ENCODE measurements around the gene STAT5B. TPM values are rescaled to one million over a fixed set of nuclear protein-coding genes. Genes with fewer than 3 reads are reported as not detected.

Gene STAT5B
- total RNA-seq, 1 donor from 2014 or later: 46.8 TPM

DNA sequence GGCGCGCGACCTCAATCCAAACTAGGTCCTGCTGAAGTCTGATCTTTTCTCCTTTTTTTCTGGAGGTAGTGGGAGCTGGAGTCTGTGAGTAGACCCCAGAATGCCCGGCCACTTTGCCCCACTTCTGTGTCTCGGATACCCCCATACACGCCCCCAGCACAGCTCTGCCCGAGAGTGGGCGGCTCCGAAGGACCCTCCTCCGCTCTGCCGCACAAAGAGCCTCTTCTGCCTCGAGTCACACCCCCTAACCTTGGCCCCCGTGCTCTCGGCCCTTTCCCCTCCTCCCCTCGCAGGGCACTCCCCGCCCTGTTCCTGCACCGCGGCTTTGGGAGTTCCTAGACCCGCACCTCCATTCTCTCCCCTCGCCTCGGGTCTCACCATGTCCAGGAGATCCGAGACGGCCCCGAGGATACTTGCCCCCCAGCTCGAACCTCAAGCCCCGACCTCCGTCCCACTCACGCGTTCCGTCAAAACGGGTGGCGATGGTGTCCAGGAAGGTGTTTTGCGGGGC lies 95.7 kb downstream of the STAT5B start:
- Mint-ChIP-seq H3K36me3 (ENCODE audit: insufficient read depth) (no peaks in the 10 kb centered on the region), H3K27me3 (peaks cover 82% of the 10 kb centered on the region), H3K9me3 (ENCODE audit: low read depth) (no peaks in the 10 kb centered on the region), H3K4me3 (ENCODE audit: low read depth) (no peak overlapping the region), H3K27ac (peak overlapping the region; percentile 45), H3K4me1 (ENCODE audit: low read depth) (peaks cover 2% of the 10 kb centered on the region)
- no peak for DNase-seq (ENCODE audit: low spot score, unreplicated experiment)
- TF ChIP-seq, protein P1, sequence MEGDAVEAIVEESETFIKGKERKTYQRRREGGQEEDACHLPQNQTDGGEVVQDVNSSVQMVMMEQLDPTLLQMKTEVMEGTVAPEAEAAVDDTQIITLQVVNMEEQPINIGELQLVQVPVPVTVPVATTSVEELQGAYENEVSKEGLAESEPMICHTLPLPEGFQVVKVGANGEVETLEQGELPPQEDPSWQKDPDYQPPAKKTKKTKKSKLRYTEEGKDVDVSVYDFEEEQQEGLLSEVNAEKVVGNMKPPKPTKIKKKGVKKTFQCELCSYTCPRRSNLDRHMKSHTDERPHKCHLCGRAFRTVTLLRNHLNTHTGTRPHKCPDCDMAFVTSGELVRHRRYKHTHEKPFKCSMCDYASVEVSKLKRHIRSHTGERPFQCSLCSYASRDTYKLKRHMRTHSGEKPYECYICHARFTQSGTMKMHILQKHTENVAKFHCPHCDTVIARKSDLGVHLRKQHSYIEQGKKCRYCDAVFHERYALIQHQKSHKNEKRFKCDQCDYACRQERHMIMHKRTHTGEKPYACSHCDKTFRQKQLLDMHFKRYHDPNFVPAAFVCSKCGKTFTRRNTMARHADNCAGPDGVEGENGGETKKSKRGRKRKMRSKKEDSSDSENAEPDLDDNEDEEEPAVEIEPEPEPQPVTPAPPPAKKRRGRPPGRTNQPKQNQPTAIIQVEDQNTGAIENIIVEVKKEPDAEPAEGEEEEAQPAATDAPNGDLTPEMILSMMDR (IDR thresholded peaks at IDR 0.05; ENCODE audit: unreplicated experiment): no peak

DNA sequence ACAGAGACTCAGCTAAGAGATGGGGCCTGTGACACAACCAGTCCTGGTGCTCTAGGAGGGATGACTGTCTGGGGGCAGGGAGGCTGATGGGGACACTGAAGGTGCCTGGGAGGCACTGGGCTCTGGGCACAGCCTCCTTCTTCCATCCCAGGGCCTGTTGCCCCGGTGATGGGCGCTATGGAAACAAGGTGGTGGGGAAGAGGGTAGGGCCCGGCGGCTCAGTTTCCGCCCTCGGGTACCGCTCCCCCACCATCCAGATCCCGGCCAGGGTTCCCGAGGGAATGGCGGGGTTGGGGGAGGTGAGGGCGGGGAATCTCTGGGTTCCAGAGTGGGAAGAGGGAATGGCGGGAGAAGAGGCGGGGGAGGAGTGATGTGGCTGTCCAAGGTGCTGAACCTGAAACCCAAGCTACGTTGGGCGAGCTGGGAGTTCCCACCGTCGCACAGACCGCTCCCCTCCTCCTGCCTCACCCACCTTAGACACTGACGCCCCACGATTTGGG lies 96.2 kb downstream of the STAT5B start:
- no peaks in the 10 kb centered on the region for H3K9me3 Mint-ChIP-seq (ENCODE audit: low read depth)
- no peaks in the 10 kb centered on the region for H3K36me3 Mint-ChIP-seq (ENCODE audit: insufficient read depth)
- H3K27me3 Mint-ChIP-seq: peaks cover 82% of the 10 kb centered on the region
- H3K4me3 Mint-ChIP-seq (ENCODE audit: low read depth): no peak overlapping the region
- TF ChIP-seq, protein P1 (IDR thresholded peaks at IDR 0.05; ENCODE audit: unreplicated experiment): no peak
- peaks cover 2% of the 10 kb centered on the region for H3K4me1 Mint-ChIP-seq (ENCODE audit: low read depth)
- no peak overlapping the region for H3K27ac Mint-ChIP-seq
- peak; percentile 53 for DNase-seq (ENCODE audit: low spot score, unreplicated experiment)

GRCh38 chr17:42179335-42179734 lies 96.9 kb downstream of the STAT5B start:
- no peak overlapping the region for H3K4me3 Mint-ChIP-seq (ENCODE audit: low read depth)
- H3K27me3 Mint-ChIP-seq: peaks cover 79% of the 10 kb centered on the region
- no peak for DNase-seq (ENCODE audit: low spot score, unreplicated experiment)
- no peaks in the 10 kb centered on the region for H3K36me3 Mint-ChIP-seq (ENCODE audit: insufficient read depth)
- peaks cover 2% of the 10 kb centered on the region for H3K4me1 Mint-ChIP-seq (ENCODE audit: low read depth)
- no peaks in the 10 kb centered on the region for H3K9me3 Mint-ChIP-seq (ENCODE audit: low read depth)
- H3K27ac Mint-ChIP-seq: no peak overlapping the region
- TF ChIP-seq, protein P1 (IDR thresholded peaks at IDR 0.05; ENCODE audit: unreplicated experiment): no peak

DNA sequence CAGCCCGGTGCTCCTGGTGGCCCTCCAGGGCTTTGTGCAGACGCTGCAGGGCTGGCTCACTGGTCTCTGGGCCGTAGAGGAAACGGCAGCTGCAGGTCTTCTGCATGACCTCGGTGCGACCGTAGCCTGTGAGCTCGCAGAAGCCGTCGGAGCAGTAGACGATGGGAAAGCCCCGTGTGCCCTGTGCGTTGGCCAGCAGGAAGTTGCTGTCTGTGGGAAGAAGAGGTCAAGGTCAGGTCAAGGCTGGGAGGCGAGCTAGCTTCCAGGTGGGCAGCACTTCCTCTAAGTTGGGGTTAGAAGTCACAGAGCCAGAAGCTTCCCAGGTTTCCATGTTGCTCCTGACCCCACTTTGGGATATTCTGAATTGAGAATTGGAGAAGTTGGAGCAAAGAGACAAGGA lies 97.4 kb downstream of the STAT5B start:
- H3K4me3 Mint-ChIP-seq (ENCODE audit: low read depth): no peak overlapping the region
- peaks cover 76% of the 10 kb centered on the region for H3K27me3 Mint-ChIP-seq
- no peak for DNase-seq (ENCODE audit: low spot score, unreplicated experiment)
- H3K36me3 Mint-ChIP-seq (ENCODE audit: insufficient read depth): no peaks in the 10 kb centered on the region
- TF ChIP-seq, protein P1 (IDR thresholded peaks at IDR 0.05; ENCODE audit: unreplicated experiment): no peak
- peaks cover 2% of the 10 kb centered on the region for H3K4me1 Mint-ChIP-seq (ENCODE audit: low read depth)
- no peaks in the 10 kb centered on the region for H3K9me3 Mint-ChIP-seq (ENCODE audit: low read depth)
- H3K27ac Mint-ChIP-seq: peak overlapping the region; percentile 15

- no peak overlapping the region for H3K4me3 Mint-ChIP-seq (ENCODE audit: low read depth)
- H3K27ac Mint-ChIP-seq: no peak overlapping the region
- DNase-seq (ENCODE audit: low spot score, unreplicated experiment): no peak
- peaks cover 66% of the 10 kb centered on the region for H3K27me3 Mint-ChIP-seq
- H3K9me3 Mint-ChIP-seq (ENCODE audit: low read depth): no peaks in the 10 kb centered on the region
- H3K36me3 Mint-ChIP-seq (ENCODE audit: insufficient read depth): no peaks in the 10 kb centered on the region
- TF ChIP-seq, protein P1 (IDR thresholded peaks at IDR 0.05; ENCODE audit: unreplicated experiment): no peak
- no peaks in the 10 kb centered on the region for H3K4me1 Mint-ChIP-seq (ENCODE audit: low read depth)
Measured at GRCh38 chr17:42177684-42178083, 98.5 kb downstream of the STAT5B start.

Data from progenitor cell of endocrine pancreas (in vitro differentiated cells).